ENCODE results near the gene NUDT17. TPM values are rescaled to one million over a fixed set of nuclear protein-coding genes. Genes with fewer than 3 reads are reported as not detected.

The NUDT17 gene
- total and polyA plus RNA-seq, 2 of the 4 experiments (the other 2 are of a cell fraction) = 2.3 to 2.8 TPM

DNA sequence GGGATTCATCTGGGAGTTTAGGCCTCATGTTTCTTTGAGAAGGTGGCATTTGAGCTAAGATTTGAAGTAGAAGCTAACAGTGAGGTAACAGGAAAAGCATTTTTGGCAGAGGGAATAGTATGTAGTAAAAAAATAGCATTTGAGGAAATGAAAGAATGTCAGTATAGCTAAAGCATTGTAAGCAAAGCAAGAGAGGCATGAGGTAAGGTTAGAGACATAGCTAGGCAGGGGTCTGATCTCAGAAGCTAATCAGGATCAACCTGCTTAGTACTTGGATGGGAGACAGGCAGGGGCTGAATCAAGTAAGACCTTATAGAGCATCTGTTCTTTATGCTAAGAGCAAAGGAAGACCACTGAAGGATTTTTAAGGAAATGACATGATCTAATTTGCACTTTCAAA, 17.5 kb upstream of the NUDT17 start:
- Histone ChIP-seq H2AFZ (replicated peaks; ENCODE audit: low read length, poor library complexity) (no peak overlapping the region), H3K27me3 (ENCODE audit: control insufficient read depth, insufficient read depth, low read length) (no peaks in the 10 kb centered on the region), H4K8ac (ENCODE audit: low read depth in 2 of 2, low read length in 2 of 2) (no peak overlapping the region), H3K36me3 (ENCODE audit: control insufficient read depth, insufficient read depth, low read length) (peaks cover 36% of the 10 kb centered on the region), H3K79me1 (ENCODE audit: low read depth in 1 of 2, low read length in 2 of 2) (peaks cover 28 to 59% of the 10 kb centered on the region in 2 experiments), H3K9me1 (ENCODE audit: insufficient read depth, low read length) (peaks cover 6% of the 10 kb centered on the region), H3K27ac (ENCODE audit: insufficient read depth, low read length) (no peak overlapping the region), H2BK5ac (ENCODE audit: low read depth, low read length, poor library complexity, severe bottlenecking) (no peak overlapping the region), H2AK5ac (ENCODE audit: low read depth, low read length) (no peak overlapping the region), H4K91ac (ENCODE audit: insufficient read depth, low read depth, low read length) (no peak overlapping the region), H3K4me3 (ENCODE audit: insufficient read depth, low read depth, low read length) (no peak overlapping the region), H2BK120ac (ENCODE audit: low read depth, low read length) (no peak overlapping the region), H3K9me3 (ENCODE audit: control insufficient read depth, insufficient read depth, low read length) (no peaks in the 10 kb centered on the region), H3K9ac (ENCODE audit: low read depth, low read length) (no peak overlapping the region), H2AK9ac (replicated peaks; ENCODE audit: low read depth, low read length, poor library complexity) (no peak overlapping the region), H3K14ac (replicated peaks; ENCODE audit: low read depth, low read length) (no peak overlapping the region), H2BK15ac (ENCODE audit: low read depth, low read length) (no peak overlapping the region), H3K4me1 (ENCODE audit: control insufficient read depth, insufficient read depth, low read length) (0 out of 2 replicates have a peak, but pooled peaks cover 2% of the 10 kb centered on the region), H3K18ac (ENCODE audit: low read depth, low read length) (no peak overlapping the region), H3K4ac (ENCODE audit: low read depth, low read length) (no peak overlapping the region), H3K4me2 (ENCODE audit: low read depth, low read length) (no peak overlapping the region), H3K56ac (ENCODE audit: extremely low read depth, insufficient read depth, low read length) (no peak overlapping the region), H2BK20ac (ENCODE audit: low read depth, low read length) (no peak overlapping the region), H3K23ac (ENCODE audit: low read depth, low read length) (no peak overlapping the region), H4K5ac (ENCODE audit: low read depth, low read length) (no peak overlapping the region), H4K20me1 (ENCODE audit: insufficient read depth, low read length) (no peaks in the 10 kb centered on the region)
- POLR2A ChIA-PET (ENCODE audit: unreplicated experiment) = no interaction called here
- BruUV-seq (replicated peaks) = no TSS peak
- TF ChIP-seq MXI1 (IDR thresholded peaks at IDR 0.05; ENCODE audit: borderline replicate concordance, low read depth, low read length) = no peak
- CTCF ChIA-PET = interaction anchor here (0.6 kb wide), 1 partner anchor 23 kb away, joined by 4 read pairs; no protein-coding TSS in a partner anchor
- dilution Hi-C loops (cut with HindIII; ENCODE audit: low sequenced_read_pairs, unreplicated experiment) (no loop called here), in situ Hi-C loops (cut with MboI; ENCODE audit: low sequenced_read_pairs) (no loop called here), intact Hi-C loops (cut with micrococcal nuclease) (loop anchor here (10.0 kb wide), 1 partner anchor 103 kb away; no protein-coding TSS in a partner anchor)
- peak; percentile 28 for DNase-seq
- no peak for ATAC-seq (ENCODE audit: low read depth)
